NT2/D1 (cell line): ENCODE results near the gene SEMA3A.

Experiments used
- DNase-seq: peaks from one replicate; pipeline ENCODE4 v3.0.0-alpha.2; 2011; ENCODE audit warnings: low read depth, low spot score
- H3K27me3 ChIP-seq: 2 replicates; pipeline ENCODE4 v1.6.0; 2011; ENCODE audit warnings: mild to moderate bottlenecking; ENCODE audit not compliant: insufficient read length, insufficient read depth
- H3K36me3 ChIP-seq: 2 replicates; pipeline ENCODE4 v1.6.1; 2011; ENCODE audit warnings: mild to moderate bottlenecking, low read length, mixed read lengths; ENCODE audit not compliant: insufficient read depth, insufficient read length
- H3K4me1 ChIP-seq: 2 replicates; pipeline ENCODE4 v1.5.1; 2011; ENCODE audit not compliant: insufficient read depth, insufficient read length
- H3K4me3 ChIP-seq: 2 replicates; pipeline ENCODE4 v1.5.1; 2011; ENCODE audit warnings: low read depth; ENCODE audit not compliant: insufficient read length
- H3K9ac ChIP-seq: 2 replicates; pipeline ENCODE4 v1.6.0; 2011; ENCODE audit warnings: low read depth; ENCODE audit not compliant: insufficient read length
- H3K9me3 ChIP-seq: 2 replicates; pipeline ENCODE4 v1.5.1; 2011; ENCODE audit warnings: mild to moderate bottlenecking, low read length; ENCODE audit not compliant: insufficient read depth
- SUZ12 ChIP-seq: IDR thresholded peaks from 2 replicates; pipeline ENCODE4 v1.6.1; 2011; ENCODE audit not compliant: insufficient read length, insufficient read depth; ENCODE audit errors: extremely low read depth
- YY1 ChIP-seq: IDR thresholded peaks from 2 replicates; pipeline ENCODE4 v1.6.1; 2011; ENCODE audit not compliant: insufficient read length, insufficient read depth
- ZNF274 ChIP-seq: IDR thresholded peaks from 2 replicates; pipeline ENCODE4 v1.6.1; 2011; ENCODE audit warnings: mild to moderate bottlenecking, low read depth, low read length

The SEMA3A gene

DNA sequence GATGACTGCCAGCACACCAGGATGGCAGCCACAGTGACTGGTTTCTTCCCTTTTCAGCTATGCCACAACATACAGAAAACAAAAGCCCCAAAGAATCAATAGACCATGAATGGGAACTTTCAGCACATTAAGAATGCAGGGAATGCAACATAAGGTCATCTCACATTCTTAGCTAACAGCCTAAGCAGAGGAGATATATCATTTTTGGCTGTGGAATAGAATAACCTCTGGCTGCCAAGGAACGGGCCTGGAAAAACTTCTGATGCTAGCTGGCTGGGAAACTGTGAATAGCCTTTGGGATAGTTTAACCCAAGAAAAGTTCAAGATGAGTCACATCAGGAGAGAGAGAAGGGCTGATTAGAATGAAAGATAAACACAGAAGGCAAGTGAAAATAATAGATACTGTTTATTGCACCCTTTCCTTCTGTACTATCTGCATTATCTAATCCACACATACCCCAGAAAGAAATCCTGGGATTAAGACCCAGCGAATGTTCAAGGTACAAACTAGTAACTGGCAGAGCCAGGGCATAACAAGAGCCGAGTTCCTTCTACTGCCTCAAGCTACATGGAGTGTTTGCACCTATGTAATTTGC is 169.2 kb downstream of the SEMA3A start:
- Histone ChIP-seq H3K9ac (no peak overlapping the region), H3K36me3 (no peaks in the 10 kb centered on the region), H3K9me3 (no peaks in the 10 kb centered on the region), H3K27me3 (no peaks in the 10 kb centered on the region), H3K4me1 (no peaks in the 10 kb centered on the region), H3K4me3 (no peak overlapping the region)
- TF ChIP-seq YY1, result no peak
- TF ChIP-seq SUZ12, result no peak
- no peak for TF ChIP-seq ZNF274
- DNase-seq, result no peak

DNA sequence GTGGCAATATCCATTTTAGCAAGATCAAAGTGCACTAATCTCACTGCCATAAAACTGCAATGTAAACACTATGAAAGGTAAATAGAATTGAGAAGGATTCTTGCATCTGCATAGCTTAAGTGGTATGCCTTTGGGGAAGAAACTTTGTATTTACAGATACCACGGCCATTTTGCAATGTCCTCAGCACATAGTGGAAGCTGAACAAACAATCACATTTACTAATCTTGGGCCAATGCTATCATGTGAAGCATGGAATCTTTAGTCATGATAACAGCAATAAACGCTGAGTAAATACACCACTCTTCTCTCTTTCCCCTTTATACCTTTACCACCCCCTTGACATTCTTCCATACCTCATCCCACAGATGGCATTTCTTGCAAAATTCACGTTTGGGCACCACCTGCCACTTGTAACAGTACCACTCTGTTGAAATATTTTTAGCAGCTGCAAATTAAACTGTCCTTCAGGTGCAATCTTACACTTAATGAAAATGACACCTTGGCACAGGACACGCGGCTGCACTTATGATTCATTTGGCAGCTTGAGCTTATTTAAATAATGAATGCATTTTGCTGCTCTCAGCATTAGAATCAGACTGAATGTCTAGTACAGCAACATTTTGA is 171.8 kb downstream of the SEMA3A start:
- Histone ChIP-seq H3K36me3 (no peaks in the 10 kb centered on the region), H3K4me3 (no peak overlapping the region)
- no peak for DNase-seq

DNA sequence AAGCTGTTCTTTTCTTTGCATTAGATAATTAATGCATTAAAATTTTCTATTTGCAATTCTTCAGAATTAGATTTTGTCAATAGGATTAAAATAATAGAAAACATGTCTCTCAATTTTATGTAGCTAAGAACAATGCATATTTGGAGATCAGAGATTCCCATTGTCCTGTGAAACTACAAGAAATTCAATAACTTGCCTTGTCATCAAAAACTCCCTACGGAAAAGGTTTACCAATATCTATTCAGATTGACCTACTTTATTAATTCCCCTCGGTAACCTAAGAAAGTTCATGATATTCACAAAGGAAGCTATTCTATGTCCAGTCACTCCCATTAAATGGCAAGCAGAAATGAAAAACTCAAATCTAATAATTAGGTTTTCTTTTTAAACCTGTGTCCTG is 172.6 kb downstream of the SEMA3A start:
- no peaks in the 10 kb centered on the region for H3K4me1 ChIP-seq
- H3K4me3 ChIP-seq, result no peak overlapping the region
- no peaks in the 10 kb centered on the region for H3K36me3 ChIP-seq
- no peaks in the 10 kb centered on the region for H3K9me3 ChIP-seq
- no peaks in the 10 kb centered on the region for H3K27me3 ChIP-seq
- no peak for DNase-seq
- no peak for TF ChIP-seq ZNF274
- TF ChIP-seq SUZ12, result no peak
- TF ChIP-seq YY1, result no peak
- no peak overlapping the region for H3K9ac ChIP-seq

More for the DNA sequence above, 171.8 kb downstream of the SEMA3A start:
- no peak for TF ChIP-seq ZNF274
- TF ChIP-seq SUZ12, result no peak
- no peak for TF ChIP-seq YY1
- H3K9me3 ChIP-seq, result no peaks in the 10 kb centered on the region
- no peaks in the 10 kb centered on the region for H3K4me1 ChIP-seq
- H3K27me3 ChIP-seq, result no peaks in the 10 kb centered on the region
- H3K9ac ChIP-seq, result no peak overlapping the region

DNA sequence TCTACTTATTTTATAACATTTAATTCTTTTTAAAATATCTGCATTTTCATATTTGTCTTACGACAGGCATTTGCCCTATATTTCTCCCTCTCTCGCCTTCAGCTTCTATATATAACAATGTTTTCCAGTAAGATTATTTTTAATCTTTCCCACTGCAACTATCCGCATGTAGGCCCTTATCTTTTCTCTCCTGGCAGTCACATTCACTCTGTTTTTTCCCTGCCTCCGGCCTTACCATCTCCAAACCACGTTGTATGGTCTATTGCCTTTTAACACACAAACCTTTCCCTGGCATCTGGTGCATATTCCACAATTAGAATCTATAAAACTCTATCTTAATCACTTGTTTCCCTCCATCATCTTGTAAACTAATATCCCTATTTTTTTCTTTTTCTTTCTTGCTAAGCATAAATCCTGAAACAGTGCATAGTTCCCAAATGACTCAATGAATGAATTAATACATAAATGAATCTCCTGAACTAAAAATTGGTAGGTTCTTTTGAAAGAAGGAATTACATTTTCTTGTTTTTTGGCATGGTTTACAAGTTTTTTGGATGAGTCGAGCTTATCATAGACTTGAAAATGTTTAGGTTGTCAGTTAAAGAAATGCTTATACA is 173.2 kb downstream of the SEMA3A start:
- Histone ChIP-seq H3K36me3 (no peaks in the 10 kb centered on the region), H3K9ac (no peak overlapping the region), H3K4me1 (no peaks in the 10 kb centered on the region), H3K27me3 (no peaks in the 10 kb centered on the region), H3K4me3 (no peak overlapping the region), H3K9me3 (no peaks in the 10 kb centered on the region)
- TF ChIP-seq YY1 (no peak), ZNF274 (no peak), SUZ12 (no peak)
- DNase-seq, result no peak

DNA sequence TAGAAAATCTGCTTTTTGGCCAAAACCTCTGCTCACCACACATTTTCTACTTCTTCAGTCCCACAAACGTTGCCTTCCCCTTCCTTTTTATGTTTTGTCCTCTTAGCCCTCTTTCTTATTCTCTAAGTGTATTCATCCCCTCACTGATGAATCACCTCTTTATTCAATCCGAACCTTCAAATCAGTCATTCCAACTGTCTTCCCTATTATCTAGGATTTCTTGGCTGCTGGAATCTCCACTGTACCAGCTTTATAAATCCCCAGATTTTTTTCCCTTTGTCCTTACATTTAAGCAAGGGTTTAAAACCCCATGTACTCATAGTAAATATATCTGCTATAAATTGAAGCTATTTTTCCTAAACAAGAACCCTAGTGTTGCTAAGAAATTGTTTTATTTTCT is 176.9 kb downstream of the SEMA3A start:
- TF ChIP-seq SUZ12 (no peak), ZNF274 (no peak), YY1 (no peak)
- H3K27me3 ChIP-seq, result no peaks in the 10 kb centered on the region
- no peak overlapping the region for H3K4me3 ChIP-seq
- no peak overlapping the region for H3K9ac ChIP-seq
- DNase-seq, result no peak
- no peaks in the 10 kb centered on the region for H3K9me3 ChIP-seq
- H3K4me1 ChIP-seq, result no peaks in the 10 kb centered on the region
- no peaks in the 10 kb centered on the region for H3K36me3 ChIP-seq

DNA sequence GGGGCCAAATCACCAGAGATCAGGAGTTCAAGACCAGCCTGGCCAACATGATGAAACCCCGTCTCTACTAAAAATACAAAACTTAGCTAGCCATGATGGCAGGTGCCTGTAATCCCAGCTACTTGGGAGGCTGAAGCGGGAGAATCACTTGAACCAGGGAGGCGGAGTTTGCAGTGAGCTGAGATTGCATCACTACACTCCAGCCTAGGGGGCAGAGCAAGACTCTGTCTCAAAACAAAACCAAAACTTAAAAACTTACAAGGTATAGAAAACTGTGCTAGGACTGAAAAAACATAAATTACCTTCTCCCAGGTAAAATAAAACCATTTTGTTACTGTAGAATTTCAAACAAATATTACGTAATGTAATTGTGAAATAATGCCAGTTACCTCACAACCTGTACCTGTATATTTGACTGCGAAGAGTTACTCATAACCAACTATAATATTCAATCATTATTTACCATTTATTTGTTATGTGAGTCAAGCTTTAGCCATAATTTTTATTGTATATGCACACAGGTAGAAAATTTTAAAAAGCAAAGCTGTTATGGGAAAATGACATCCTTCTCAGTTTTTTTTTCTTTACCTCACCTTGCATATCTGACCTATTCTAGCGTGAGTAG is 180.9 kb downstream of the SEMA3A start:
- Histone ChIP-seq H3K9me3 (no peaks in the 10 kb centered on the region), H3K27me3 (no peaks in the 10 kb centered on the region), H3K4me1 (no peaks in the 10 kb centered on the region), H3K36me3 (no peaks in the 10 kb centered on the region), H3K4me3 (no peak overlapping the region), H3K9ac (no peak overlapping the region)
- TF ChIP-seq YY1 (no peak), SUZ12 (no peak), ZNF274 (no peak)
- DNase-seq, result no peak

DNA sequence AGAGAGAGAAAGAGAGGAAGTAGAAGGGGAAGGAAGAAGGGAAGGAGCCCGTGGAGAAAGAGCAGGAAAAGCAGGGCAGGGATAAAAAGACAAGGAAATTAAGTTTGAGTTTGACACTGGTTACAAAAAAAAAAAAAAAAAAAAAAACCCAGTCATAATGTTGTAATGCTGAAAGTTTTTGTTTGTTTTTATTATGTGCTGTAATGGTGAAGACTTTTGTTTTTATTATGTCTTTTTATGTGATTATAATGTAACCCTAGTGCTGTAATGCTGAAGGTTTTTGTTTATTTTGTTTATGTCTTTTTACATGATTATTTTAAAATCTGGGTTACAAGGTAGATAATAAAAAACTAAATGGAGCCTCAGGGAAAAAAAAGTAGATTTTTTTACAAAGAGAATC is 184.8 kb downstream of the SEMA3A start:
- TF ChIP-seq SUZ12, result no peak
- no peak for TF ChIP-seq ZNF274
- TF ChIP-seq YY1, result no peak
- no peak for DNase-seq
- no peaks in the 10 kb centered on the region for H3K4me1 ChIP-seq
- H3K27me3 ChIP-seq, result no peaks in the 10 kb centered on the region
- H3K4me3 ChIP-seq, result no peak overlapping the region
- no peaks in the 10 kb centered on the region for H3K9me3 ChIP-seq
- no peaks in the 10 kb centered on the region for H3K36me3 ChIP-seq
- H3K9ac ChIP-seq, result no peak overlapping the region
